WTC11 (cell line): ENCODE results near the gene VTI1A. TPM values are rescaled to one million over a fixed set of nuclear protein-coding genes. Genes with fewer than 3 reads are reported as not detected.

Experiments used
- ATAC-seq: fragments of 200-7000 bp; cut with Tn5 transposase; 2 replicates; pipeline ENCODE4 v1.10.0; 2021; ENCODE audit warnings: mild to moderate bottlenecking, moderate library complexity
- CTCF ChIA-PET: fragments of 300-600 bp; sonication (Branson Sonifier 250); formaldehyde crosslinking; loops from one replicate; lab custom pipeline; 2021; ENCODE audit warnings: antibody characterized with exemption; lab: Charles Lee
- POLR2A ChIA-PET: fragments of 350-600 bp; sonication (Branson Sonifier 250); formaldehyde crosslinking; loops from one replicate; lab custom pipeline; 2021; ENCODE audit warnings: antibody characterized with exemption; lab: Charles Lee
- DNase-seq: peaks from one replicate; pipeline ENCODE4 v3.0.0; 2021; ENCODE audit warnings: low spot score
- H3K27ac Mint-ChIP-seq: 2 replicates; pipeline ENCODE4 v1.8.0; 2021; ENCODE audit warnings: mixed read lengths
- H3K27me3 Mint-ChIP-seq: 2 replicates; pipeline ENCODE4 v1.8.0; 2021; ENCODE audit warnings: low read depth, mild to moderate bottlenecking, moderate library complexity, mixed read lengths
- H3K36me3 Mint-ChIP-seq: 2 replicates; pipeline ENCODE4 v1.8.0; 2021; ENCODE audit warnings: mixed read lengths
- H3K4me1 Mint-ChIP-seq: 2 replicates; pipeline ENCODE4 v1.8.0; 2022; ENCODE audit warnings: mixed read lengths
- H3K4me3 Mint-ChIP-seq: 2 replicates; pipeline ENCODE4 v1.8.0; 2021; ENCODE audit warnings: mild to moderate bottlenecking, moderate library complexity, mixed read lengths
- H3K9me3 Mint-ChIP-seq: 2 replicates; pipeline ENCODE4 v1.8.0; 2021; ENCODE audit warnings: mixed read lengths
- ATF6 ChIP-seq: sonication (generic); formaldehyde crosslinking; IDR thresholded peaks from 2 replicates; pipeline ENCODE4 v1.8.1; 2023; ENCODE audit warnings: mild to moderate bottlenecking, missing genetic modification reagents
- FOXP4 ChIP-seq: sonication (generic); formaldehyde crosslinking; IDR thresholded peaks from 2 replicates; pipeline ENCODE4 v1.8.0; 2022; ENCODE audit warnings: mild to moderate bottlenecking, missing genetic modification reagents
- GABPB1 ChIP-seq: sonication (generic); formaldehyde crosslinking; IDR thresholded peaks from 2 replicates; pipeline ENCODE4 v1.8.1; 2023; ENCODE audit warnings: mild to moderate bottlenecking, missing genetic modification reagents
- MAX ChIP-seq: sonication (generic); formaldehyde crosslinking; IDR thresholded peaks from 2 replicates; pipeline ENCODE4 v1.8.0; 2022; ENCODE audit warnings: mild to moderate bottlenecking, missing genetic modification reagents
- NFATC4 ChIP-seq: fragments of 250-450 bp; sonication (Bioruptor Pico); IDR thresholded peaks from 2 replicates; pipeline ENCODE4 v1.9.0; 2021; ENCODE audit warnings: mild to moderate bottlenecking
- PREB ChIP-seq: sonication (generic); formaldehyde crosslinking; IDR thresholded peaks from 2 replicates; pipeline ENCODE4 v1.8.1; 2022; ENCODE audit warnings: mild to moderate bottlenecking, missing genetic modification reagents, moderate library complexity, borderline replicate concordance
- RELA ChIP-seq: sonication (generic); formaldehyde crosslinking; IDR thresholded peaks from 2 replicates; pipeline ENCODE4 v1.8.1; 2022; ENCODE audit warnings: missing genetic modification reagents, mild to moderate bottlenecking, borderline replicate concordance
- RORB ChIP-seq: fragments of 250-450 bp; sonication (Bioruptor Pico); IDR thresholded peaks from 2 replicates; pipeline ENCODE4 v1.9.0; 2021; ENCODE audit warnings: mild to moderate bottlenecking
- ZNF281 ChIP-seq: sonication (generic); formaldehyde crosslinking; IDR thresholded peaks from 2 replicates; pipeline ENCODE4 v1.8.0; 2023; ENCODE audit warnings: mild to moderate bottlenecking, missing genetic modification reagents
- ZNF317 ChIP-seq: sonication (generic); formaldehyde crosslinking; IDR thresholded peaks from 2 replicates; pipeline ENCODE4 v1.8.1; 2023; ENCODE audit warnings: low read depth, mild to moderate bottlenecking, moderate library complexity, missing genetic modification reagents, borderline replicate concordance
- ZNF425 ChIP-seq: fragments of 250-450 bp; sonication (Bioruptor Pico); conservative IDR thresholded peaks from 2 replicates; pipeline ENCODE4 v1.9.0; 2021; ENCODE audit warnings: mild to moderate bottlenecking
- total RNA-seq: library from RNA; stranded (reverse); gene quantifications from 3 replicates; pipeline ENCODE4 v1.2.3, GENCODE V29; 2021

The VTI1A gene
- total RNA-seq, 1 experiment from 2014 or later = 20.1 TPM

GRCh38 chr10:112712536-112712935 lies 265.5 kb downstream of the VTI1A start (continued):
- TF ChIP-seq NFATC4 (CRISPR knock-in tag) (no peak), MAX (no peak), RELA (CRISPR knock-in tag) (no peak), ZNF317 (CRISPR knock-in tag) (no peak), FOXP4 (no peak), PREB (CRISPR knock-in tag) (no peak), RORB (CRISPR knock-in tag) (no peak)
- TF ChIP-seq, all 79 proteins: peak for 0

GRCh38 chr10:112713411-112713810 lies 266.4 kb downstream of the VTI1A start:
- no peak for DNase-seq
- POLR2A ChIA-PET = no interaction called here
- H3K36me3 Mint-ChIP-seq = no peaks in the 10 kb centered on the region
- no peak overlapping the region for H3K27ac Mint-ChIP-seq
- H3K4me3 Mint-ChIP-seq = no peak overlapping the region
- CTCF ChIA-PET = no interaction called here
- H3K4me1 Mint-ChIP-seq = peaks cover 68% of the 10 kb centered on the region
- ATAC-seq = peak; percentile 15; the same call in 1 of the 2 replicates
- TF ChIP-seq FOXP4 = no peak
- TF ChIP-seq ZNF425 (CRISPR knock-in tag) = no peak
- no peak for TF ChIP-seq ATF6 (CRISPR knock-in tag)
- TF ChIP-seq GABPB1 (CRISPR knock-in tag) = no peak
- TF ChIP-seq ZNF281 (CRISPR knock-in tag) = no peak
- H3K9me3 Mint-ChIP-seq = no peaks in the 10 kb centered on the region
- H3K27me3 Mint-ChIP-seq = no peaks in the 10 kb centered on the region; the same call in 1 of the 2 replicates
